Measurements from ENCODE around the gene BAIAP2L1. TPM values are rescaled to one million over a fixed set of nuclear protein-coding genes. Genes with fewer than 3 reads are reported as not detected.
"Not testable (repeated sequence)": the region's sequence is repeated elsewhere in the genome, so short reads cannot be mapped to it uniquely, and the experiment has no call there.

The BAIAP2L1 gene
- total RNA-seq, 2 donors from 2014 or later = 63.9 to 66.2 TPM

- no peak for DNase-seq
- Histone ChIP-seq H3K36me3 (no peaks in the 10 kb centered on the region), H3K4me1 (no peaks in the 10 kb centered on the region), H3K27ac (no peak overlapping the region), H3K9me3 (no peaks in the 10 kb centered on the region), H3K4me3 (no peak overlapping the region), H3K9ac (ENCODE audit: low read depth in 2 of 2, low read length in 2 of 2) (no peak overlapping the region), H3K27me3 (no peaks in the 10 kb centered on the region)
- intact Hi-C loops (cut with DNase I) = no loop called here
- TF ChIP-seq, protein P1, sequence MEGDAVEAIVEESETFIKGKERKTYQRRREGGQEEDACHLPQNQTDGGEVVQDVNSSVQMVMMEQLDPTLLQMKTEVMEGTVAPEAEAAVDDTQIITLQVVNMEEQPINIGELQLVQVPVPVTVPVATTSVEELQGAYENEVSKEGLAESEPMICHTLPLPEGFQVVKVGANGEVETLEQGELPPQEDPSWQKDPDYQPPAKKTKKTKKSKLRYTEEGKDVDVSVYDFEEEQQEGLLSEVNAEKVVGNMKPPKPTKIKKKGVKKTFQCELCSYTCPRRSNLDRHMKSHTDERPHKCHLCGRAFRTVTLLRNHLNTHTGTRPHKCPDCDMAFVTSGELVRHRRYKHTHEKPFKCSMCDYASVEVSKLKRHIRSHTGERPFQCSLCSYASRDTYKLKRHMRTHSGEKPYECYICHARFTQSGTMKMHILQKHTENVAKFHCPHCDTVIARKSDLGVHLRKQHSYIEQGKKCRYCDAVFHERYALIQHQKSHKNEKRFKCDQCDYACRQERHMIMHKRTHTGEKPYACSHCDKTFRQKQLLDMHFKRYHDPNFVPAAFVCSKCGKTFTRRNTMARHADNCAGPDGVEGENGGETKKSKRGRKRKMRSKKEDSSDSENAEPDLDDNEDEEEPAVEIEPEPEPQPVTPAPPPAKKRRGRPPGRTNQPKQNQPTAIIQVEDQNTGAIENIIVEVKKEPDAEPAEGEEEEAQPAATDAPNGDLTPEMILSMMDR (IDR thresholded peaks at IDR 0.05) = no peak
These were observed 78.3 kb downstream of the BAIAP2L1 start for GRCh38 chr7:98322331-98323270.

GRCh38 chr7:98321301-98321700 is 79.6 kb downstream of the BAIAP2L1 start:
- H3K27me3 ChIP-seq = no peaks in the 10 kb centered on the region
- intact Hi-C loops (cut with DNase I) = no loop called here

DNA sequence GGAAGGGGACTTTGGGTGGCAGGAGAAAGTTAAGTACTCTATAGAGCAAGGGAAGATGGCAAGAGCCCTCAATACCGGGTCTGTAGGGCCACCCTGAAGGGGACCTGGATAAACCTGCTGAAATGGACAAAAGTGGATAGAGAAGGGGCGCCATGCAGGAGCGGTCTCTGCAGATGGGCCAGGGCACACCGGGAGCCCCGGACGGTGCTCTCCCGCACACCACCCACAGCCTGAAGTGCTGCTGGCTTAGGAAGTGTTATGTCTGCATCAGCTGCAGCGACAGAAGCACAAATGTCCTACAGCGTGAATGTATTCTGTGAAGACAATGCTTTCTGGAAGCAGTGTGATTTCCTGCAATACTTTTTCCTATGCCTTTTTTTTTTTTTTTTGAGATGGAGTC is 81.7 kb downstream of the BAIAP2L1 start:
- no peak for DNase-seq
- Histone ChIP-seq H3K27me3 (no peaks in the 10 kb centered on the region), H3K4me1 (no peaks in the 10 kb centered on the region), H3K36me3 (no peaks in the 10 kb centered on the region), H3K9ac (ENCODE audit: low read depth in 2 of 2, low read length in 2 of 2) (no peak overlapping the region), H3K27ac (no peak overlapping the region), H3K4me3 (no peak overlapping the region), H3K9me3 (no peaks in the 10 kb centered on the region)
- intact Hi-C loops (cut with DNase I) = no loop called here
- TF ChIP-seq, protein P1 (IDR thresholded peaks at IDR 0.05) = no peak

More at GRCh38 chr7:98321301-98321700, 79.6 kb downstream of the BAIAP2L1 start:
- no peak for DNase-seq
- H3K9me3 ChIP-seq = no peaks in the 10 kb centered on the region
- no peak overlapping the region for H3K4me3 ChIP-seq
- TF ChIP-seq, protein P1 (IDR thresholded peaks at IDR 0.05) = no peak
- no peak overlapping the region for H3K9ac ChIP-seq (ENCODE audit: low read depth in 2 of 2, low read length in 2 of 2)
- no peaks in the 10 kb centered on the region for H3K4me1 ChIP-seq
- no peaks in the 10 kb centered on the region for H3K36me3 ChIP-seq
- no peak overlapping the region for H3K27ac ChIP-seq

DNA sequence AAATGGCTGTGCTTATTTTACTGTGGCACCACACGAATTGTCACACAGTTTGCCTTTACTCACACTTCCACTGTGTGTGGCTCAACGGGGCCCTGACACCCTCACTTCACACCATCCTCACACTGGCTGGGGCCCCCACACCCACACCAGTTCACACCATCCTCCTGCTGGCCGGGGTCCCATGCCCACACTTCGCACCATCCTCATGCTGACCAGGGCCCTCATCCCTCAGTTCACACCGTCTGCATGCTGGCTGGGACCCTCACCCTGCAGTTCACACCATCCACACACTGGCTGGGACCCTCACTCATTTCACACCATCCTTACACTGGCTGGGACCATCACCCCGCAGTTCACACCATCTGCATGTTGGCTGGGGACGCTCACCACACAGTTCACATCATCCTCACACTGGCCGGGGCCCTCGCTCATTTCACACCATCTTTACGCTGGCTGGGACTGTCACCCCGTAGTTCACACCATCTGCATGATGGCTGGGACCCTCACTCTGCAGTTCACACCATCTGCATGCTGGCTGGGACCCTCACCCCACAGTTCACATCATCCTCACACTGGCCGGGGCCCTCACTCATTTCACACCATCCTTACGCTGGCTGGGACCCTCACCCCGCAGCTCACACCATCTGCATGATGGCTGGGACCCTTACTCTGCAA is 83.4 kb downstream of the BAIAP2L1 start:
- Histone ChIP-seq H3K4me1 (no peaks in the 10 kb centered on the region), H3K27me3 (no peaks in the 10 kb centered on the region), H3K27ac (no peak overlapping the region), H3K4me3 (no peak overlapping the region), H3K9me3 (no peaks in the 10 kb centered on the region), H3K36me3 (no peaks in the 10 kb centered on the region), H3K9ac (ENCODE audit: low read depth in 2 of 2, low read length in 2 of 2) (no peak overlapping the region)
- TF ChIP-seq, protein P1 (IDR thresholded peaks at IDR 0.05) = no peak
- intact Hi-C loops (cut with DNase I) = no loop called here
- no peak for DNase-seq

DNA sequence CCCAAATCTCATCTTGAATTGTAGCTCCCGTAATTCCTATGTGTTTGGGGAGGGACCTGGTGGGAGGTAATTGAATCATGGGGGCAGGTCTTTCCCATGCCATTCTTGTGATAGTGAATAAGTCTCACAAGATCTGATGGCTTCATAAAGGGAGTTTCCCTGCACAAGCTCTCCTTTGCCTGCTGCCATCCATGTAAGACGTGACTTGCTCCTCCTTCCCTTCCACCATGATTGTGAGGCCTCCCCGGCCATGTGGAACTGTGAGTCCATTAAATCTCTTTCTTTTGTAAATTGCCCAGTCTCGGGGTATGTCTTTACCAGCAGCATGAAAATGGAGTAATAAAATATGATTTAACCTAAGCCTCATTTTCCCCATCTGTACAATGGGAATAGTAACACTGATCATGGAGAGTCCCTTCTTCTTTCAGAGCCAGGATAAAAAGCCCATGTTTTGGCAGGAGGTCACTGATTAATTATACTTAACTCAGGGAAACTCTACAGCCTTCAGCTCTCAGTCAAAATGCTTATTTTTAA is 84.8 kb downstream of the BAIAP2L1 start:
- H3K4me3 ChIP-seq; H3K27ac ChIP-seq; H3K9ac ChIP-seq (ENCODE audit: low read depth in 2 of 2, low read length in 2 of 2); H3K9me3 ChIP-seq; DNase-seq; H3K4me1 ChIP-seq; H3K36me3 ChIP-seq; intact Hi-C loops (cut with DNase I); H3K27me3 ChIP-seq: not testable (repeated sequence)
